Tibial nerve (tissue), 4 donors: ENCODE results near the gene ERBB4.

Experiments used
- CTCF ChIP-seq, 5 experiments: fragments of 200-600 bp in 3 of 5; fragments of 450-650 bp in 2 of 5; sonication (generic) in 3 of 5; IDR thresholded peaks; one replicate each; pipeline ENCODE4 v1.5.1; 2016 to 2019; ENCODE audit warnings: antibody characterized with exemption in 5 of 5, mild to moderate bottlenecking in 3 of 5, moderate library complexity in 2 of 5
- EP300 ChIP-seq, 2 donors: sonication (generic); formaldehyde crosslinking; IDR thresholded peaks; one replicate each; pipeline ENCODE4 v1.6.1; 2017; ENCODE audit warnings: antibody characterized with exemption in 2 of 2, mild to moderate bottlenecking in 1 of 2
- POLR2A ChIP-seq, 2 donors: fragments of 450-650 bp; IDR thresholded peaks; one replicate each; pipeline ENCODE4 v1.6.1; 2017; ENCODE audit warnings: antibody characterized with exemption in 2 of 2, mild to moderate bottlenecking in 2 of 2, moderate library complexity in 2 of 2

GRCh38 chr2:211845338-211846035 lies 693.1 kb downstream of the ERBB4 start:
- TF ChIP-seq CTCF (IDR thresholded peaks at IDR 0.05) (no peak), EP300 (IDR thresholded peaks at IDR 0.05) (no peak), POLR2A (IDR thresholded peaks at IDR 0.05) (no peak)
